Liver (tissue), 9 donors: ENCODE data around the gene PHGDH. TPM values are rescaled to one million over a fixed set of nuclear protein-coding genes. Genes with fewer than 3 reads are reported as not detected.
A peak's percentile ranks its signal among the peaks of the same experiment; 100 is the strongest.

Experiments used
- DNase-seq: peaks from one replicate; pipeline ENCODE4 v3.0.0-alpha.2; 2017; ENCODE audit warnings: low spot score
- H3K27ac ChIP-seq, 2 donors: one replicate each; pipeline ENCODE4 v1.7.0; 2013; ENCODE audit warnings: inconsistent platforms in 2 of 2, low read length in 2 of 2, control low read depth in 1 of 2, low read depth in 1 of 2, mild to moderate bottlenecking in 1 of 2
- H3K27me3 ChIP-seq, 4 donors: one replicate each; pipeline versions ENCODE4 v1.6.1 to v1.7.0; 2013; ENCODE audit warnings: low read length in 3 of 4, inconsistent platforms in 1 of 4, mild to moderate bottlenecking in 1 of 4, moderate library complexity in 1 of 4; ENCODE audit not compliant: control insufficient read depth in 4 of 4, insufficient read depth in 4 of 4
- H3K36me3 ChIP-seq, 4 donors: one replicate each; pipeline versions ENCODE4 v1.6.1 to v1.7.0; 2013; ENCODE audit warnings: low read length in 3 of 4, mild to moderate bottlenecking in 3 of 4, low read depth in 1 of 4, moderate library complexity in 1 of 4; ENCODE audit not compliant: control insufficient read depth in 4 of 4, insufficient read depth in 3 of 4
- H3K4me1 ChIP-seq, 4 donors: one replicate each; pipeline versions ENCODE4 v1.6.1 to v1.7.0; 2013; ENCODE audit warnings: low read length in 3 of 4, mild to moderate bottlenecking in 3 of 4, moderate library complexity in 1 of 4; ENCODE audit not compliant: control insufficient read depth in 4 of 4, insufficient read depth in 4 of 4
- H3K4me3 ChIP-seq, 3 donors: one replicate each; pipeline versions ENCODE4 v1.6.1 to v1.7.0; 2013; ENCODE audit warnings: low read length in 3 of 3, control low read depth in 1 of 3, low read depth in 1 of 3, mild to moderate bottlenecking in 1 of 3
- H3K9ac ChIP-seq, 2 donors: one replicate each; pipeline ENCODE4 v1.7.0; 2013; ENCODE audit warnings: low read length in 2 of 2, mild to moderate bottlenecking in 2 of 2, moderate library complexity in 2 of 2, control low read depth in 1 of 2, low read depth in 1 of 2
- H3K9me3 ChIP-seq, 4 donors: one replicate each; pipeline versions ENCODE4 v1.6.1 to v1.7.0; 2013; ENCODE audit warnings: low read length in 3 of 4; ENCODE audit not compliant: control insufficient read depth in 4 of 4
- EGR1 ChIP-seq, 2 donors: IDR thresholded peaks; 2 replicates each; pipeline ENCODE4 v1.6.1; 2016 to 2018; ENCODE audit warnings: antibody characterized with exemption in 2 of 2, low read depth in 2 of 2
- FOXA1 ChIP-seq: IDR thresholded peaks from 2 replicates; pipeline ENCODE4 v1.6.1; 2016; ENCODE audit warnings: antibody characterized with exemption
- FOXA2 ChIP-seq: IDR thresholded peaks from 2 replicates; pipeline ENCODE4 v1.6.1; 2016; ENCODE audit warnings: antibody characterized with exemption
- GABPA ChIP-seq, 2 donors: IDR thresholded peaks in 1 of 2; conservative IDR thresholded peaks in 1 of 2; 2 replicates each; pipeline ENCODE4 v1.6.1; 2016; ENCODE audit warnings: antibody characterized with exemption in 2 of 2, mild to moderate bottlenecking in 1 of 2, moderate library complexity in 1 of 2
- HNF4A ChIP-seq, 2 donors: conservative IDR thresholded peaks; 2 replicates each; pipeline ENCODE4 v1.6.1; 2016; ENCODE audit warnings: antibody characterized with exemption in 2 of 2, mild to moderate bottlenecking in 2 of 2
- HNF4G ChIP-seq: IDR thresholded peaks from 2 replicates; pipeline ENCODE4 v1.6.1; 2016; ENCODE audit warnings: antibody characterized with exemption
- JUND ChIP-seq, 2 donors: IDR thresholded peaks; 2 replicates each; pipeline ENCODE4 v1.6.1; 2016; ENCODE audit warnings: antibody characterized with exemption in 2 of 2
- NR2F2 ChIP-seq: IDR thresholded peaks from 2 replicates; pipeline ENCODE4 v1.6.1; 2016; ENCODE audit warnings: antibody characterized with exemption
- RAD21 ChIP-seq, 2 donors: IDR thresholded peaks; 2 replicates each; pipeline ENCODE4 v1.6.1; 2016; ENCODE audit warnings: antibody characterized with exemption in 2 of 2, mild to moderate bottlenecking in 2 of 2
- RXRA ChIP-seq, 2 donors: IDR thresholded peaks; 2 replicates each; pipeline ENCODE4 v1.6.1; 2017 to 2018; ENCODE audit warnings: antibody characterized with exemption in 2 of 2, mild to moderate bottlenecking in 1 of 2
- SP1 ChIP-seq: IDR thresholded peaks from 2 replicates; pipeline ENCODE4 v1.6.1; 2018; ENCODE audit warnings: antibody characterized with exemption, mild to moderate bottlenecking
- TAF1 ChIP-seq: conservative IDR thresholded peaks from 2 replicates; pipeline ENCODE4 v1.6.1; 2016; ENCODE audit warnings: antibody characterized with exemption, mild to moderate bottlenecking
- YY1 ChIP-seq: IDR thresholded peaks from 2 replicates; pipeline ENCODE4 v1.6.1; 2016; ENCODE audit warnings: antibody characterized with exemption, mild to moderate bottlenecking
- ZBTB33 ChIP-seq: IDR thresholded peaks from 2 replicates; pipeline ENCODE4 v1.6.1; 2016; ENCODE audit warnings: antibody characterized with exemption
- WGBS: extraction: QIAGEN DNeasy Blood & Tissue Kit; methylation state at CpG from one replicate; pipeline ENCODE4 v1.1.7; 2013; 5-methylcytosine and 5-hydroxymethylcytosine counted together
- polyA plus RNA-seq, 2 donors: library from polyadenylated mRNA; stranded (reverse) in 1 of 2; unstranded in 1 of 2; fragments of 200-250 nt in 1 of 2; fragments of >200 nt in 1 of 2; fragmentation: Nextera tagmentation in 1 of 2; extraction: Ambion mirVana in 1 of 2; gene quantifications; one replicate each; pipeline versions ENCODE4 v1.2.1 to v1.2.3, GENCODE V29; 2013 to 2015
- total RNA-seq, 2 donors: library from RNA; depleted of rRNA; stranded (reverse); fragments of >200 nt; gene quantifications; one replicate each; pipeline ENCODE4 v1.2.3, GENCODE V29; 2014
- TF ChIP-seq, protein P1 (sequence below): fragments of 150-350 bp; IDR thresholded peaks from 2 replicates; pipeline ENCODE4 v1.5.1; 2017; ENCODE audit warnings: improper control_type of control experiment, low read depth, low read length; ENCODE audit not compliant: missing input control
- TF ChIP-seq, protein P2 (sequence below): IDR thresholded peaks from 2 replicates; pipeline ENCODE4 v1.6.1; 2016; ENCODE audit warnings: antibody characterized with exemption, mild to moderate bottlenecking
- TF ChIP-seq, protein P3 (sequence below): IDR thresholded peaks from 2 replicates; pipeline ENCODE4 v1.6.1; 2016; ENCODE audit warnings: antibody characterized with exemption
- donor health status: healthy.
- donor health status: healthy.
- donor health status: healthy.
- donor health status: healthy.
- donor health status: healthy.

The PHGDH gene
- total and polyA plus RNA-seq, 4 donors: 48.0 to 178 (median 80.5) TPM

GRCh38 chr1:119740896-119741780, 29.4 kb downstream of the PHGDH start:
- Histone ChIP-seq H3K4me3 (no peak overlapping the region), H3K9ac (no peak overlapping the region), H3K36me3 (peaks cover 0 to 19% (median 11%) of the 10 kb centered on the region in 4 donors), H3K9me3 (no peaks in the 10 kb centered on the region), H3K4me1 (peaks cover 0 to 45% (median 26%) of the 10 kb centered on the region in 4 donors), H3K27ac (peak overlapping the region in 1 of 2 donors; percentile 7), H3K27me3 (no peaks in the 10 kb centered on the region)
- TF ChIP-seq YY1 (no peak), ZBTB33 (no peak), HNF4G (no peak), HNF4A (conservative IDR thresholded peaks at IDR 0.05) (no peak), FOXA2 (no peak), FOXA1 (no peak), RAD21 (IDR thresholded peaks at IDR 0.05) (no peak), GABPA (IDR thresholded peaks at IDR 0.05 in 1 of 2, conservative IDR thresholded peaks at IDR 0.05 in 1 of 2) (no peak), TAF1 (no peak), NR2F2 (no peak), SP1 (no peak), RXRA (IDR thresholded peaks at IDR 0.05) (no peak), JUND (IDR thresholded peaks at IDR 0.05) (no peak), EGR1 (IDR thresholded peaks at IDR 0.05; ENCODE audit: low read depth in 2 of 2) (no peak)
- TF ChIP-seq, protein P1, sequence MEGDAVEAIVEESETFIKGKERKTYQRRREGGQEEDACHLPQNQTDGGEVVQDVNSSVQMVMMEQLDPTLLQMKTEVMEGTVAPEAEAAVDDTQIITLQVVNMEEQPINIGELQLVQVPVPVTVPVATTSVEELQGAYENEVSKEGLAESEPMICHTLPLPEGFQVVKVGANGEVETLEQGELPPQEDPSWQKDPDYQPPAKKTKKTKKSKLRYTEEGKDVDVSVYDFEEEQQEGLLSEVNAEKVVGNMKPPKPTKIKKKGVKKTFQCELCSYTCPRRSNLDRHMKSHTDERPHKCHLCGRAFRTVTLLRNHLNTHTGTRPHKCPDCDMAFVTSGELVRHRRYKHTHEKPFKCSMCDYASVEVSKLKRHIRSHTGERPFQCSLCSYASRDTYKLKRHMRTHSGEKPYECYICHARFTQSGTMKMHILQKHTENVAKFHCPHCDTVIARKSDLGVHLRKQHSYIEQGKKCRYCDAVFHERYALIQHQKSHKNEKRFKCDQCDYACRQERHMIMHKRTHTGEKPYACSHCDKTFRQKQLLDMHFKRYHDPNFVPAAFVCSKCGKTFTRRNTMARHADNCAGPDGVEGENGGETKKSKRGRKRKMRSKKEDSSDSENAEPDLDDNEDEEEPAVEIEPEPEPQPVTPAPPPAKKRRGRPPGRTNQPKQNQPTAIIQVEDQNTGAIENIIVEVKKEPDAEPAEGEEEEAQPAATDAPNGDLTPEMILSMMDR: no peak
- TF ChIP-seq, protein P2, sequence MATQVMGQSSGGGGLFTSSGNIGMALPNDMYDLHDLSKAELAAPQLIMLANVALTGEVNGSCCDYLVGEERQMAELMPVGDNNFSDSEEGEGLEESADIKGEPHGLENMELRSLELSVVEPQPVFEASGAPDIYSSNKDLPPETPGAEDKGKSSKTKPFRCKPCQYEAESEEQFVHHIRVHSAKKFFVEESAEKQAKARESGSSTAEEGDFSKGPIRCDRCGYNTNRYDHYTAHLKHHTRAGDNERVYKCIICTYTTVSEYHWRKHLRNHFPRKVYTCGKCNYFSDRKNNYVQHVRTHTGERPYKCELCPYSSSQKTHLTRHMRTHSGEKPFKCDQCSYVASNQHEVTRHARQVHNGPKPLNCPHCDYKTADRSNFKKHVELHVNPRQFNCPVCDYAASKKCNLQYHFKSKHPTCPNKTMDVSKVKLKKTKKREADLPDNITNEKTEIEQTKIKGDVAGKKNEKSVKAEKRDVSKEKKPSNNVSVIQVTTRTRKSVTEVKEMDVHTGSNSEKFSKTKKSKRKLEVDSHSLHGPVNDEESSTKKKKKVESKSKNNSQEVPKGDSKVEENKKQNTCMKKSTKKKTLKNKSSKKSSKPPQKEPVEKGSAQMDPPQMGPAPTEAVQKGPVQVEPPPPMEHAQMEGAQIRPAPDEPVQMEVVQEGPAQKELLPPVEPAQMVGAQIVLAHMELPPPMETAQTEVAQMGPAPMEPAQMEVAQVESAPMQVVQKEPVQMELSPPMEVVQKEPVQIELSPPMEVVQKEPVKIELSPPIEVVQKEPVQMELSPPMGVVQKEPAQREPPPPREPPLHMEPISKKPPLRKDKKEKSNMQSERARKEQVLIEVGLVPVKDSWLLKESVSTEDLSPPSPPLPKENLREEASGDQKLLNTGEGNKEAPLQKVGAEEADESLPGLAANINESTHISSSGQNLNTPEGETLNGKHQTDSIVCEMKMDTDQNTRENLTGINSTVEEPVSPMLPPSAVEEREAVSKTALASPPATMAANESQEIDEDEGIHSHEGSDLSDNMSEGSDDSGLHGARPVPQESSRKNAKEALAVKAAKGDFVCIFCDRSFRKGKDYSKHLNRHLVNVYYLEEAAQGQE: no peak
- TF ChIP-seq, protein P3, sequence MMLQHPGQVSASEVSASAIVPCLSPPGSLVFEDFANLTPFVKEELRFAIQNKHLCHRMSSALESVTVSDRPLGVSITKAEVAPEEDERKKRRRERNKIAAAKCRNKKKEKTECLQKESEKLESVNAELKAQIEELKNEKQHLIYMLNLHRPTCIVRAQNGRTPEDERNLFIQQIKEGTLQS: no peak
- no peak for DNase-seq
- 94% methylated on average over 13 of the region's 13 CpGs for WGBS
